Fibroblast of the aortic adventitia (primary cell): ENCODE data around the gene HOXA13. TPM values are rescaled to one million over a fixed set of nuclear protein-coding genes. Genes with fewer than 3 reads are reported as not detected.

Experiments used
- DNase-seq: peaks from one replicate; pipeline ENCODE4 v3.0.0-alpha.2; 2010; ENCODE audit warnings: low read depth
- H3K4me3 ChIP-seq: 2 replicates; pipeline ENCODE4 v1.5.1; 2011; ENCODE audit warnings: low read depth, mild to moderate bottlenecking, control low read depth, low read length, moderate library complexity
- CTCF ChIP-seq: IDR thresholded peaks from 2 replicates; pipeline ENCODE4 v1.5.1; 2011; ENCODE audit warnings: mild to moderate bottlenecking, low read length, control low read depth, inconsistent platforms; ENCODE audit not compliant: insufficient read depth
- total RNA-seq: library from RNA; depleted of rRNA; stranded (reverse); fragments of >200 nt; gene quantifications from 2 replicates; pipeline ENCODE4 v1.2.3, GENCODE V29; 2012; ENCODE audit warnings: low replicate concordance

The HOXA13 gene
- total RNA-seq, 1 donor: not detected

GRCh38 chr7:27245798-27246691, 46.2 kb upstream of the HOXA13 start:
- DNase-seq: no peak
- no peak overlapping the region for H3K4me3 ChIP-seq
- no peak for TF ChIP-seq CTCF

DNA sequence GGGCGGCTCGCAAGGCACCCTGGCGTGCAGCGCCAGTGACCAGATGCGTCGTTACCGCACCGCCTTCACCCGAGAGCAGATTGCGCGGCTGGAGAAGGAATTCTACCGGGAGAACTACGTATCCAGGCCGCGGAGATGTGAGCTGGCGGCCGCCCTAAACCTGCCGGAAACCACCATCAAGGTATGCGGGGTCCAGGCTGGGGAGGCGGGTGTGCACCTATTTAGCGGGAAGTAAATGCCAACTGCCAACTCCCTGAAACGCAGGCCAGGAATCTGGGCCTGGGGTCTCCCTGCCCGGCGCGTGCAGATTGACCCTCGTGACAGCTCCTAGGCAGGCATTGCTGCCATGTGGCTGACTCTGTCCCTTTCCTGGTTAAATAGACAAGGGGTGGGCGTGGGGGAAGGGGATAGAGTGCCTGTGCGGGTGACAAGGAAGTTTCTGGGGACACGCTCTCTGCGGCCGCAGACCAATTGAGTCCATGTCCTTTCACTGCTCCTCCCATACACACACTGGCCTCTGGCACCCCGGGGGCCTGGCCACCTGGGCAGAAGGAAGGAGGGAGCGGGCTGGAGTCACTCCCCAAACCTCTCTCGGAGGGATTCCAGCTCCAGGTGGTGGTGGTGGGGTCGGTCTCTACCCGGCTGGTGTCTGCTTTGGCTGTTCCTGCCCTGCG, 45.4 kb upstream of the HOXA13 start:
- DNase-seq: no peak
- no peak for TF ChIP-seq CTCF
- H3K4me3 ChIP-seq: no peak overlapping the region

GRCh38 chr7:27244488-27245123, 44.7 kb upstream of the HOXA13 start:
- TF ChIP-seq CTCF: no peak
- DNase-seq: no peak

DNA sequence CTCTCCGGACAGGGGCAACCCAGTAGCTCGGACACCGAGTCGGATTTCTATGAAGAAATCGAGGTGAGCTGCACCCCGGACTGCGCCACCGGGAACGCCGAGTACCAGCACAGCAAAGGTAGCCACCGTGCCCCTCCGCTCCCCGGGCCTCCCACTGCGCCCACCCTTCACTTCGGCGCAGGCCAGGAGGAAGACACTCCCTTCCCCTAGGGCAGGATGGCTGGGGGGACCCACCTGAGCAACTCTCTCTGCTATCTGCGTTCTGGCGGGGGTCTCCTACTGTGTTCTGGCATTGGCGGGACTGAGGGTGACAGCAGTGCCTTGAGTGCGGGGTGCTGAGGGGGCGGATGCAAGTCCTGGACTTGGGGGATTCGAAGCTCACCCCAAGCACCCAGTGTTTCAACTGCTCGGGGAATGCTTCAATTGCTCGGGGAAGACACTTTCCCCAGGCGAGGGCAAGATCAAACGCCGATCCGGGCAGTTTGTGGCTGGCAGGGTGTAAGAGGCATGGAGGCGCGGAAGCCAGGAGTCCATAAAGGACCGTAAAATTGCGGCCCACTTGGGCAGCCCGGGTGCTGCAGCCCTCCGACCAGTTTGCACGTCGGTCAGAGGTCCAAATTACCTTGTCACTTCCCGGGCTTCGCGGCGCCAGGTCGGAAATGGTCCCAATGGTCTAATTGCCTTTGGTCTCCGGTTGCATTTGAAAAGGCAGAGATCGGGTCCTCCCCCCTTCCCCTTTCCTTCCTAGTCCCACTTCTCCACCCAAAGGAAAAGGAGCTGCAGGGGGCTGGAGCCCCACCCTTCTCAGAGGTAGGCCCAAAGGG, 43.7 kb upstream of the HOXA13 start:
- H3K4me3 ChIP-seq: no peak overlapping the region
- DNase-seq: no peak
- no peak for TF ChIP-seq CTCF

More at GRCh38 chr7:27244488-27245123, 44.7 kb upstream of the HOXA13 start:
- no peak overlapping the region for H3K4me3 ChIP-seq

DNA sequence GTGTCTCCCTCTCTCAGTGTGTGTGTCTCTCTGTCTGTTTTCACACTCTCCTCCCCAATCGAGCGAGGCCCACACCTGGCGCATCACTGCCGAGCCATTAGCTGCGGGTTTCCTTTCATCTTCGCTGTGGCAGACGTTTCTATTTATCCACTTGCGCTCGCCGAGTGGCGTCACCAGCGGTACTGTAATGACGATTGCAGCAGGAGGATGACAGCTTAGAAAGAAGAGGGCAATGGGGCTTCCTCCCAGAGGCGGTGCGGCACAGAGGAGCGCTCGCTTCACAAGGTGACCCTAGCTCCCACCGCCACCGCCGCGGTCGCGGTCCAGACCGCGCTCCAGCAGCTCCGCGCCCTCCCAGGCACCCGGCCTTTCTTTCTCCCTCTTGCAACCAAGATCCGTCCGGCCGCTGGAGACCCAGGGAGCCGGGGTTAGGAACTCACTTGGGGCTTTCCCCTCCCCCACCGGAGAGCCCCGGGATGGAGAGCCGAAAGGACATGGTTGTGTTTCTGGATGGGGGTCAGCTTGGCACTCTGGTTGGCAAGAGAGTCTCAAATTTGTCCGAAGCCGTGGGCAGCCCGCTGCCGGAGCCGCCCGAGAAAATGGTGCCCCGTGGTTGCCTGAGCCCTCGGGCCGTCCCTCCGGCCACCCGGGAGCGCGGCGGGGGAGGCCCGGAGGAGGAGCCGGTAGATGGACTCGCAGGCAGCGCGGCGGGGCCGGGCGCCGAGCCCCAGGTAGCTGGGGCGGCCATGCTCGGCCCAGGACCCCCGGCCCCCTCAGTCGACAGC, 42.9 kb upstream of the HOXA13 start, which contains the start of gene EVX1:
EVX1 (plus strand) TSS at position 248 of the 785 bp plus-strand sequence; CDS start at position 477, 229 bp downstream.
- H3K4me3 ChIP-seq: no peak within 1 kb of the TSS
- no peak for TF ChIP-seq CTCF
- no peak for DNase-seq
